ENCODE results near the gene AK4.

DNA sequence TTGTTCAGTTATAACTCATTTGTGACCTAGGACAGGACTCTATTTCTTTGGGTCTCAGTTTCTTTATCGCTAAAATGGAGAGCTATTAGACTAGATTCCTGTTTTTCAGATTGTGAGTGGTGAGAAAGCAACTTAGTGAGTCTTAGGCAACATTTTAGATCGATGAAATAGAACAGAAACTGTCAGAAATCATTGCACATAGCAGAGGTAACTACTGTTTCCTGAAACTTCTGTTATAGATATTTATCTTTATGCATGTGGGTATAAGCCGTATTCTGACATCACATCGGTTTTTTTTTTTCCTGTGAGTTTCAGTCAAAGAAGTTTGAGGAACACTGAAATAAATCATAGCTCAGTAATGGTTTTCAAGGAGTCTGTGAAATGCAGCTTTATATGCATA, 119.3 kb downstream of the AK4 start:
- TF ChIP-seq, protein P1, sequence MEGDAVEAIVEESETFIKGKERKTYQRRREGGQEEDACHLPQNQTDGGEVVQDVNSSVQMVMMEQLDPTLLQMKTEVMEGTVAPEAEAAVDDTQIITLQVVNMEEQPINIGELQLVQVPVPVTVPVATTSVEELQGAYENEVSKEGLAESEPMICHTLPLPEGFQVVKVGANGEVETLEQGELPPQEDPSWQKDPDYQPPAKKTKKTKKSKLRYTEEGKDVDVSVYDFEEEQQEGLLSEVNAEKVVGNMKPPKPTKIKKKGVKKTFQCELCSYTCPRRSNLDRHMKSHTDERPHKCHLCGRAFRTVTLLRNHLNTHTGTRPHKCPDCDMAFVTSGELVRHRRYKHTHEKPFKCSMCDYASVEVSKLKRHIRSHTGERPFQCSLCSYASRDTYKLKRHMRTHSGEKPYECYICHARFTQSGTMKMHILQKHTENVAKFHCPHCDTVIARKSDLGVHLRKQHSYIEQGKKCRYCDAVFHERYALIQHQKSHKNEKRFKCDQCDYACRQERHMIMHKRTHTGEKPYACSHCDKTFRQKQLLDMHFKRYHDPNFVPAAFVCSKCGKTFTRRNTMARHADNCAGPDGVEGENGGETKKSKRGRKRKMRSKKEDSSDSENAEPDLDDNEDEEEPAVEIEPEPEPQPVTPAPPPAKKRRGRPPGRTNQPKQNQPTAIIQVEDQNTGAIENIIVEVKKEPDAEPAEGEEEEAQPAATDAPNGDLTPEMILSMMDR (IDR thresholded peaks at IDR 0.05; ENCODE audit: low read depth, low read length, missing input control) = no peak
- TF ChIP-seq YY1 (IDR thresholded peaks at IDR 0.05) = no peak
